ENCODE data around the gene CYP2C9.

DNA sequence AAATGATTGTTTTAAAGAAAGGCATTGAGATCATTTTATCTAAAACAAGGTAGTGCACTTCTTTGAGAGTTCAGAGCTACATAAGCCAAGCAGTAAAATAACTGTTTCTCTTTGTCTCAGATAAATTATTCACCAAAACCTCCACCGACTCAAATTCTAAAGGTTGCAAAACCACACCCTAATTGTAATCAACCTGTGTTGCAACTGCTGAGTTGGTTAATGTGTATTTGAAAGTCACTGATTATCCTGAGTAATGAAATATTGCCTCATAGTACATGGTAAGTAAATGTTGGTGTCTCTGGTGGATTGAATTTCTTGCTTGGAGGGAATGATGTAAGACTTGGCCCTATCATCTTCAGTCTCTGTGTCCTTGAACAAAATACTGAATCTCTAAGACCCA lies 35.9 kb upstream of the CYP2C9 start:
- peak; percentile 8 for TF ChIP-seq TAF1 (conservative IDR thresholded peaks at IDR 0.05)
- peak; percentile 95 for TF ChIP-seq ATF3 (IDR thresholded peaks at IDR 0.05)
- TF ChIP-seq CTCF (IDR thresholded peaks at IDR 0.05; ENCODE audit: low read depth, low read length, missing input control), result no peak
- TF ChIP-seq EGR1 (IDR thresholded peaks at IDR 0.05; ENCODE audit: low read depth in 2 of 2), result no peak
- peak; percentile 74 for TF ChIP-seq YY1 (IDR thresholded peaks at IDR 0.05)
- TF ChIP-seq, protein P1, sequence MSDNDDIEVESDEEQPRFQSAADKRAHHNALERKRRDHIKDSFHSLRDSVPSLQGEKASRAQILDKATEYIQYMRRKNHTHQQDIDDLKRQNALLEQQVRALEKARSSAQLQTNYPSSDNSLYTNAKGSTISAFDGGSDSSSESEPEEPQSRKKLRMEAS (IDR thresholded peaks at IDR 0.05), result peak; percentile 73
